RPMI8226 (cell line): Measurements from ENCODE around the gene SP140.
"Not testable (repeated sequence)": the region's sequence is repeated elsewhere in the genome, so short reads cannot be mapped to it uniquely, and the experiment has no call there.

Source experiments
- DNase-seq: peaks from one replicate; pipeline ENCODE4 v3.0.0-alpha.2; 2015

Gene SP140

DNA sequence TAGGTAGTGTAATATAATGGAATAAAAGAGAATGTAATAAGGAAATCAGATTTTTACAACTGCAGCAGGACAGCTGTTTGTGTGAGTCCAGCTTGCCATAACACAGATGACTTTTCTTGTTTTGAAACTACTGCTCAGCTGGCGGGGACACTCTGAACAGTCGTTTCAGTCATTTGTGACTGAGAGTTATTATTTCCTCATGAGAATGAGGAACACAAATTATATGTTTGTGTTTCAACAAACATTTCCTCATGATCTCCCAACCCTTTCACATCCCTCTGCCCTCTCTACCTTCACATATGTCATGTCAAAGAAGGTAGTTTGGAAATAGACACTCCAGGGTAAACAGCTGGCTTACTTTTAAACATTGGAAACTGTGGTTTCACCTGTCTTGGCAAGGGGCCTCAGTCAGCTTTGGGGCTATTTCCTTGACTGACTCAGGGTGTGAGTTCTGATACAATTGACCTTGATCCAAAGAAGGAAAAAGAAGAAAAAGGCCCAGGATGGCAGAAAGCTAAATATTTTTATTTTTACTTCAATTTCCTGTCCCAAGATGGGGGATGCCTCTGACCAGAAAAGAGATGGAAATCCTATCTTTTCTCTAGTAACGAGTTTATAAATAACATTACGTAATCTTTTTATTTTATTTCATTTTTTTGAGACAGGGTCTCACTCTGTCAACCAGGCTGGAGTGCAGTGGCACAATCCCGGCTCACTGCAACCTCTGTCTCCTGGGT, 102.0 kb downstream of the SP140 start:
- DNase-seq: peak; percentile 32

DNA sequence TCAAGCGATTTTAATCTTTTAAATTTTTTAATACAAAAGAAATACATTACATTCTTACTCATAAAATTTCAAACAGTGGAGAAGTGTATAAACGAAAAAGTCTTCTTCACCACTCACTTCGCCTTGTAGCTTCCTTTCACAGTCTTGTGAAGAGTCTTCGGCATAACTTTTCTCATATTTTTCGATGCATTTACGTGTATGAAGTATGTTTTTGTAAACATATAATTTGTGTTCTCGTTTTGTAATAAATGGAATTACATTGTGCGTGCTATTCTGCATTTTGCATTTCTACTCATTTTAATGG, 102.6 kb downstream of the SP140 start:
- DNase-seq: no peak

DNA sequence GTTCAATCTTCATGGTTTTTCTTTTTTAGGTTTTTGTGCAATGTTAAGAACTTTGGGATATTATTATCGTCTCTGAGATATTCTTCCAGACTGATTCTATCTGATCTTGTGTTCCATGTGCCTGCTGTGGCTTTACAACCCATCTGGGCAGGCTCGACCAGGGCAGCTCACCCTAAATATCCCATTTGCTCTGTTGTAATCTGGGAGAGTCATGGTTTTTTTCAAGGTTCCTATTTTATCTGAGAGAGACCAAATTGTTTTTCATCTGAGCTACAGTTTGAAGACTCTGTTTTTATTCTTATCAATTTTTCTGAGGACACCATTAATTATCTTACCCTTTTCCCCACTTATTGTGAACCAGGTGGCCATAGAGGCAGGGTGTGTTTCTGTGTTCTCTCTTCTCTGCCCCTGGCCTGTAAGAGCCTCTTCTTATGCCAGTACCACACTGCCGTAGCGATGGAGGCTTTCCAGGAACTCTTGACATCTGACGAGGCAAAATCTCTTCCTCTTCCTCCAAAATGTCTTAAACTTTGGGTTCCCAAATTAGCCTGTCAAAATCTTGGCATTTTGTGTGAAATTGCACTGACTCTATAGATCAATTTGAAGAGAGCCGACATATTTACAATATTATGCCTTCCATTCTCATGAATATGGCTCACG, 104.5 kb downstream of the SP140 start:
- no peak for DNase-seq

DNA sequence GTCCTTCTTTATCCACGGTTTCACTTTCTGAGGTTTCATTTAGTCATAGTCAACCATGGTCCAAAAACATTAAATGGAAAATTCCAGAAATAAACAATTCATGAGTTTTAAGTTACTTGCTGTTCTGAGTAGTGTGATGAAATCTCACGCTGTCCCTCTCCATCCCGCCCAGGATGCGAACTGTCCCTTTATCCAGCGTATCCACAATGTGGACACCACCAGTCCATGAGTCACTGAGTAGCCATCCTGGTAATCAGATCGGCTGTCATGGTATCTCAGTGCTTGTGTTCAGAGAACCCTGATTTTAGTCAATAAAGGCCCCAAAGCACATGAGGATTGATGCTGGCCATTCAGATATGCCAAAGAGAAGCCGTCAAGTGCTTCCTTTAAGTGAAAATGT, 105.2 kb downstream of the SP140 start:
- no peak for DNase-seq

DNA sequence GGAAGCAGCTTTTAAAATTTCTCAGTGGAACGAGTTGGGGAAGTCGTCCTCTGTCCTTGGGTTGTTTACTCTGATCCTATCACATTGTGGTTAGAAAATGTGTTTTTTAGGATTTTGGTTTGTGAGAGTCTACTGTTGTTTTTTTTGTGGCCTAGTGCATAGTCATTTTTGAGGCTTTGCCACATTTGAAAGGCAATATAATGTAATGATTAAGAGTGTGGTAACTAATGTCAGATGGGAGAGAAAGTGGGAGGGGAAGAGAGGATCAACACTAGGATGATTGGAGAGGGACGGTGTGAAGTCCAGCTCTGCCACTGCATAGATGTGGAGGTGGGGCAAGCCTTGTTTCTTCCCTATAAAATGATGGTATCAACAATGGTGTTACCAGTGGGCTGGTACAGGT, 109.9 kb downstream of the SP140 start:
- no peak for DNase-seq

GRCh38 chr2:230335864-230336506, 110.4 kb downstream of the SP140 start:
- DNase-seq: no peak

GRCh38 chr2:230341936-230342528, 116.5 kb downstream of the SP140 start:
- not testable (repeated sequence) for DNase-seq

DNA sequence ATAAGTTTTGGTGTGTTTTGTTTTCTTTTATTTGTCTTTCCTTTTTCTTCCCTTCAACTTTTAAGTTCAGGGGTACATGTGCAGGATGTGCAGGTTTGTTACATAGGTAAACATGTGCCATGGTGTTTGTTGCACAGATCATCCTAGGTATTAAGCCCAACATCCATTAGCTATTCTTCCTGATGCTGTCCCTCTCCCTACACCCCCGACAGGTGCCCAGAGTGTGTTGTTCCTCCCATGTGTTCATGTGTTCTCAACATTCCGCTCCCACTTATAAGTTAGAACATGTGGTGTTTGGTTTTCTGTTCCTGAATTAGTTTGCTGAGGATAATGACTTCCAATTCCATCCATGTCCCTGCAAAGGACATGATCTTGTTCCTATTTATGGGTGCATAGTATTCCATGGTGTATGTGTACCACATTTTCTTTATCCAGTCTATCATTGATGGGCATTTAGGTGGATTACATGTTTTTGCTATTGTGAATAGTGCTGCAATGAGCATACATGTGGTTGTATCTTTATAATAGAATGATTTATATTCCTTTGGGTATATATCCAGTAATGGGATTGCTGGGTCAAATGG, 117.6 kb downstream of the SP140 start:
- DNase-seq: not testable (repeated sequence)

DNA sequence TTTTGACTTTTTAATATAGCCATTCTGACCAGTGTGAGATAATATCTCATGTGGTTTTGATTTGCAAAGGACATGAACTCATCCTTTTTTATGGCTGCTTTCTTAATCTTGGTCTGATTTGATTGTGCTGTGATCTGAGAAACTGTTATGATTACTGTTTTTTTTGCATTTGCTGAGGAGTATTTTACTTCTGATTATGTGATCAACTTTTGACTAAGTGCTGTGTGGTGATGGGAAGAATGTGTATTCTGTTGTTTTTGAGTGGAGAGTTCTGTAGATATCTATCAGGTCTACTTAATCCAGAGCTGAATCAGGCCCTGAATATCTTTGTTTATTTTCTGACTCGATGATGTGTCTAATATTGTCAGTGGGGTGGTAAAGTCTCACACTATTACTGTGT, 118.2 kb downstream of the SP140 start:
- DNase-seq: no peak

- DNase-seq: no peak
Observed at GRCh38 chr2:230346465-230346864, 120.9 kb downstream of the SP140 start.

- no peak for DNase-seq
Observed at GRCh38 chr2:230346921-230347533, 121.5 kb downstream of the SP140 start.

- DNase-seq: peak; percentile 47
Observed at GRCh38 chr2:230347659-230348305, 122.2 kb downstream of the SP140 start.

DNA sequence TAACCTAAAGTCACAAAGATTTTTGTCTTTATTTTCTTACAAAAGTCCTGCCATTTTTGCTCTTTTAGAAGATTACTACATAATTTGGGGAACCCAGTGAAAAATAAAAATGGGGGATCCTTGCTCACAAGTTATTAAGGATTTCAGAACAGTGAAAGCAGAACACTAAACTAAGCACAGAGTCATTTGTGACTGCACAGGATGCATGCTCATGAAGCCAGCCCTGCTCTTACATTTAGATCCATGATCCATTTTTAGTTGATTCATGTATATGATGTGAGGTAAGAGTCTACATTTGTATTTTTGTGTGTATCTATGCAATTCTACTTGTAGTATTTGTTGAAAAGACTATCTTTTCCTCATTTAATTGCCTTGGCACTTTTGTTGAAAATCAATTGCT, 123.3 kb downstream of the SP140 start:
- no peak for DNase-seq

DNA sequence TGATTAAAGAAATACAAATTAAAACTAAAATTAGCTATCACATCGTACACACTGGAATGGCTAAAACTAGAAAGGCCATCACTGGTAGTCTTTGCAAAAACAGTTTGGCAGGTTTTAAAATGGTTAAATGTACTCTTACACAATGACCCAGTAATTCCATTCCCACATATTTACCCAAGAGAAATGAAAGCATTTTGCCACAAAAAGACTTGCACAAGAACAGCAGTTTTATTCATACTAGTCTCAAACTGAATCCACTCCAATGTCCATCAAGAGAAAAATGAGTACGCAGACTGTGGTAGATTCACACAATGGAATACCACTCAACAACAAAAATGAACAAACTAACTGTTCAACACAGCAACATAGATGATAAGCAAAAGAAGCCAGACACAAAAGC, 130.5 kb downstream of the SP140 start:
- DNase-seq: no peak

DNA sequence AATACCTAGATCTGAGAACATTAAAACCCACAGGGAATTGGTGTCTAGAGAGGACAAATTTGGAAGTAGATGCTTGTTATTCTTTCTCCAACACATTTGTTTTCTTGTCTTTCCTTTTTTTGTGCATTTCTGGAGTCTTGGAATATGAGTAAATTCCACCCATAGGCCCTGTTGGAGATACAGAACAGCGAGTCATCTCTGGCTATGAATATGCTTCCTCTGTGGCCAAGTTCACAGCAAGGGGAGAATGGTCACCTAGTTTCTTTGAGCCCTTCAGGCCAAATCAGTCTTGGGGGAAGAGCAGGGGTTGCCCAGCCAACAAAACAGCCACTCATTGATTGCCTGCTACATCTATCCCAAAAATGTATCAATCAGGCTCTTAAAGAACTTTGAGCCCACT, 132.8 kb downstream of the SP140 start:
- DNase-seq: no peak

- no peak for DNase-seq
Observed at GRCh38 chr2:230360028-230360427, 134.5 kb downstream of the SP140 start.

DNA sequence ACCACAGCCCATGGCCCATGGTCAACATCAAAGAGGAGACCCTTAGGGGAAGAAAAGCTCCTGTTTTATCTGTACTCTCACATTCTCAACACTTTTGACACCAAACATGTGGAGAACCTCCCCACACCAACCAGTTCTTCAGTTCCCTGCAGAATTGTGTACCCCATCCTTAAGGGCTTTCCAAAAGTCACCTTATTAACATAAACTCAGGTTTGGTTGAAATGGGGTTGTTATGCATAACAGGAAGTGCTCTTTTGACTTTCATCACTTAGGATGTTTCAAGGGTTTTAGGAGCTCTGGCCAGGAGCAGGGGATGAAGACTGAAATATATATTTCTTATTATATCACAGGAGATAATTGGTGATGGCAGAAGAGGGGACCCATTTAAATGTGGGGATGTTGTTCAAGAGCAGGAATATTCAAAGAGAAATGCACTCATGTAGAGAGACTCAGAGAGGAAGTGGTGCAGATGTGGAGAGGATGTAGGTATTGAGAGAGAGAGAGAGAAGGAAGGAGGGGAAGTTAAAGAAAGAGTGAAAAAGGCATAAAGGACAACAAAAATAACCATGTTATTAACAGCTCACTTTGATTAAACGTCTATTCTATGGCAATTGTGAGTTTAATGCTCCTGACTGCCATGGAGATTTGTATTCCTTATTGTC, 136.6 kb downstream of the SP140 start:
- no peak for DNase-seq
